Measurements from ENCODE around the gene NTHL1.

NTHL1 gene

DNA sequence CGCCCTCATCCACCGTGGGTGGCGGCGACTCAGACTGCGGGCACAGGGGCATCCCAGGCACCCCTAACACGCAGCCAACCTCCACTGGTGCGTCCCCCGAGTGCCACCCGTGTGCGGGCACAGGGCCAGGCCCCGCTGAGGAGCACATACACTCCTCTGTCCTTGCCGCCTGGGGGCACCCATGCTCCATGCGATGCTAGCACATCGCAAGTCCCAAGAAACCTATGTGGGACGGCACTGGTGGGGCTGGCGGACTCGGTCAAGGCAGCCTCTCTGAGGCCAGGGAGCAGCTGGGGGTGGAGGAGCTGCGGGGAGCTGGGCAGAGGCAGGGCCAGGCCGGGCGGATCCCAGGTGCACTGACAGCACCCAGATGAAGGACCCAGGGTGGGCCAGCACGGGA lies 42.0 kb downstream of the NTHL1 start:
- no peak for DNase-seq (ENCODE audit: low spot score)
- no peak overlapping the region for H3K4me3 ChIP-seq
- TF ChIP-seq CTCF (IDR thresholded peaks at IDR 0.05) = no peak
- no peak overlapping the region for H3K27ac ChIP-seq

DNA sequence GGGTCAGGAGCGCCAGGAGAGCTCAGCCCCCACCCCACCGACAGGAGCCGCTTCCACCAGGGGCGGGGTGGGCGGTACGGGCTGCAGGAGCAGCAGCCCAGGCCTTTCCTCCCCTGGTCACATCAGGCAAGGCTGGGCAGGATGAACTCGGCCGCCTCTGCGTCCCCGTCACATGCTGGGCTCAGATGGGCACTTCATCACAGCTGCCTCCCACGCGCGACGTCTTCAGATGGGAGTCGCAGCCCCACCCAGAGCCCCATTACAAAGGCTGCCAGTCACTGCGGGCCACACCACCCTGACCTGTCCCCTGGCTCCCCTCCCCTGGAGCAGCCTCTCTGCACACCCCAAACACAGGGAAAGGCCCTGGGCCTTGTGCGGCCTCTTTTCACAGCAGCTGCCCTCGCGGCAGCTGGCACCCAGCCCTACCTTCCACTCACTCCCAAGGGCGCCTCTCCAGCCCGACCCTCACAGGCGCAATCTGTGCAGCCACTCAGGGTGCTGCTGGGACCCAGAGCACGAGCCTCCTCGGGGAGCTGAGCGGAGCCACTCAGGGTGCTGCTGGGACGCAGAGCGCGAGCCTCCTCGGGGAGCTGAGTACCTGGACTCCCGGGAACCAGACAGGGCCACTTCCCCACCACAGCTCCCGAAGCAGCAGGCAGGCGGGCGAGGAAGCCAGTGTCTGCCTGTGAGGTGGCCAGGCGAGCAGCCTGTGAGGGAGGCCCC lies 42.7 kb downstream of the NTHL1 start:
- Histone ChIP-seq H3K27ac (no peak overlapping the region), H3K4me3 (no peak overlapping the region)
- DNase-seq (ENCODE audit: low spot score) = no peak
- no peak for TF ChIP-seq CTCF (IDR thresholded peaks at IDR 0.05)

GRCh38 chr16:2003827-2004641 lies 43.6 kb downstream of the NTHL1 start:
- peak; percentile 77 for TF ChIP-seq CTCF (IDR thresholded peaks at IDR 0.05)
- no peak for DNase-seq (ENCODE audit: low spot score)
- Histone ChIP-seq H3K4me3 (peak overlapping the region; percentile 55), H3K27ac (no peak overlapping the region)

GRCh38 chr16:2003231-2003826 lies 44.3 kb downstream of the NTHL1 start:
- no peak overlapping the region for H3K27ac ChIP-seq
- DNase-seq (ENCODE audit: low spot score) = no peak

DNA sequence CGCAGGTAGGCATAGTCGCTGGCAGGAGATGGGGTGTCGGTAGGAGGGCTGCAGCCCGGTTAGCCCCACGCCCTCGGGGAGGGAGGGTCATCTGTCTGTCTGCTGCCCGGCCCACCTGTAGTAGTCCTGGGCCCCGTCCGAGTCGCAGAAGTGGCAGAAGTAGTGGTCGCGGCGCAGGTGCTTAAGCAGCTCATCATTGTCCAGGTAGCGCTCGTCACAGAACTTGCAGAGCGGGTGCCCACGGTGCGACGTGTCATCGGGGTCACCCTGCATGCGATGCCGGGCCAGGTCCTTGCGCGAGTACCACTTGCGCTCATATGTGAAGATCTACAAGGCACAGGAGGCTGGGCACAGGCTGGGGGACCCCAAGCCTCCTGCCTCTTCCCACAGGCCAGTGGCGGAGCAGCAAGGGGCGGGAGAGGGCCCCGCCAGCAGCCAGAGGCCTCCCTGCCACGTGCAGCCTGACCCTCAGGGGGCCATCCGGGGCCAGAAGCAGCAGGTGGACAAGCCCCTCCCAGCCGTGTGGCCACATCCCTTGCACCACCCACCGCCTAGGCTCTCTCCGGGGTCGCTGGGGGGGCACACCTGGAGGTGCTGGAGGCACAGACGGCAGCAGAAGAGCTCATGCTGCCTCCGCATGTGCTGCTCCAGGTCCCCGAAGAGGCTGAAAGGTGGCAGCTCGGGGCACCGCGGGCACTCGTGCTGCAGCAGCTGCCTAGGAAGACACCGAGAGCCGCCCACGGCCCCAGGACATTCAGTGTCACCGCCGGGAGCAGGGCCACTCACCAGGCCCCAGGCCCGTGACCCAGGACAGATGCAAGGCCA lies 45.0 kb downstream of the NTHL1 start:
- H3K4me3 ChIP-seq = no peak overlapping the region
- DNase-seq (ENCODE audit: low spot score) = no peak
- H3K27ac ChIP-seq = no peak overlapping the region
- TF ChIP-seq CTCF (IDR thresholded peaks at IDR 0.05) = no peak

More at GRCh38 chr16:2003231-2003826, 44.3 kb downstream of the NTHL1 start:
- H3K4me3 ChIP-seq = no peak overlapping the region
- no peak for TF ChIP-seq CTCF (IDR thresholded peaks at IDR 0.05)

DNA sequence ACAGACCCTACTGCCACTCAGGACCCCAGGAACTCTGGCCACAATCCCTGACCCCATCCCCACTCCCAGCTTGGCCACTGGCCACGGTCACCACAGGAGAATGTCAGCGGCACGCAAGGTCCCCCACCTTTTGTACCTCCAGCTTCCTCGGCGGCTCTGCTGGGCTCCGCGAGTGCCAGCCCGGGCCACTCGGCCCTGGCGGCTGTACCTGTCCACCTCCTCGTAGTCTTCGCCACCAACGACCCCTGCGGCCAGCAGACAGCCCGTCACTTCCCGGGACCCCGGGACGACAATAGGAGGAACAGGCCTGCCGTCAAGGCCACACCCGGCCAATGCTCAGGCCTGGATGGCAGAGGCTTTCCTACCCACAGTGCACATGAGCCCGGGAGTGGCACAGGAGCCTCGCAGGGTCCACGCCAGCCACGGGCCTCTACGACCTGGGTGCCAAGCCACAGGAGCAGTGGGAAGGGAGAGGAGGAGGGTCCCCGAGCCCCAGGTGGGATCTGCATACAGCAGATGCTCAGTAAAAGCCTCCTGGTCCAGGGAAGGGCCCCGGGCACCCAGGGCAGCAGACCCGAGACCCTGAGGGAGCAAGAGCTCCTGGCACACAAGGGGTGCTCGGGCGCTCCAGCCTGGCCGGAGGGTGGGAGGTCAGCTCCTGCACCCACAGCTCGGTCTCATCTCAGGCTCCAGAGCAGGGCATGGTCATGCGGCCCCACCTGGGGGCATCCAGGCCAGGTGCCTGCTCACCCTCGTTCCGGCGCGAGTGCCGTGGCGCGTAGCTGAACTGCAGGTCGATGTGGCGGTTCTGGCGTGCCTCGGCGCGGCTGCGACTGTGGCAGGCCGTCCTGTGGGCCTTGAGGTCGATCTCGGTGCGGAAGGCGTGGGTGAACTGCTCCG lies 45.9 kb downstream of the NTHL1 start:
- Histone ChIP-seq H3K4me3 (no peak overlapping the region), H3K27ac (no peak overlapping the region)
- no peak for DNase-seq (ENCODE audit: low spot score)
- TF ChIP-seq CTCF (IDR thresholded peaks at IDR 0.05) = no peak
